Trophoblast cell (in vitro differentiated cells and primary cell): ENCODE results near the gene TAOK3.

Experiments used
- DNase-seq, 2 donors: peaks; one replicate each; pipeline ENCODE4 v3.0.0-alpha.2; 2016
- H2AFZ ChIP-seq: 2 replicates; pipeline ENCODE4 v1.6.1; 2013; ENCODE audit warnings: low read length, moderate library complexity, mild to moderate bottlenecking; ENCODE audit not compliant: insufficient read depth, poor library complexity
- H2AK5ac ChIP-seq: 2 replicates; pipeline ENCODE4 v1.6.1; 2013; ENCODE audit warnings: mild to moderate bottlenecking, low read length
- H2BK120ac ChIP-seq: 2 replicates; pipeline ENCODE4 v1.6.1; 2013; ENCODE audit warnings: low read length, mild to moderate bottlenecking, moderate library complexity; ENCODE audit not compliant: insufficient read depth, poor library complexity
- H2BK12ac ChIP-seq: 2 replicates; pipeline ENCODE4 v1.6.1; 2013; ENCODE audit warnings: mild to moderate bottlenecking, low read length, moderate library complexity
- H2BK5ac ChIP-seq: 2 replicates; pipeline ENCODE4 v1.6.1; 2013; ENCODE audit warnings: low read length, low read depth, moderate library complexity, mild to moderate bottlenecking; ENCODE audit not compliant: poor library complexity
- H3K14ac ChIP-seq: 2 replicates; pipeline ENCODE4 v1.6.1; 2013; ENCODE audit warnings: mild to moderate bottlenecking, low read length
- H3K18ac ChIP-seq: 2 replicates; pipeline ENCODE4 v1.6.1; 2013; ENCODE audit warnings: mild to moderate bottlenecking, low read length
- H3K23ac ChIP-seq: 2 replicates; pipeline ENCODE4 v1.6.1; 2013; ENCODE audit warnings: low read length
- H3K27ac ChIP-seq: 2 replicates; pipeline ENCODE4 v1.5.1; 2013; ENCODE audit warnings: low read depth, mild to moderate bottlenecking, inconsistent platforms, low read length, moderate library complexity
- H3K27me3 ChIP-seq: 2 replicates; pipeline ENCODE4 v1.6.1; 2013; ENCODE audit warnings: inconsistent platforms, mild to moderate bottlenecking, low read length, moderate library complexity; ENCODE audit not compliant: insufficient read depth
- H3K36me3 ChIP-seq, 2 experiments: 1 replicate in 1 of 2; 2 replicates in 1 of 2; pipeline ENCODE4 v1.6.1; 2013; ENCODE audit warnings: low read length in 2 of 2, mild to moderate bottlenecking in 2 of 2, moderate library complexity in 1 of 2; ENCODE audit not compliant: insufficient read depth in 2 of 2, control insufficient read depth in 1 of 2
- H3K4ac ChIP-seq: 2 replicates; pipeline ENCODE4 v1.6.1; 2013; ENCODE audit warnings: low read depth, mild to moderate bottlenecking, low read length, moderate library complexity
- H3K4me1 ChIP-seq, 2 experiments: 1 replicate in 1 of 2; 2 replicates in 1 of 2; pipeline ENCODE4 v1.6.1; 2013; ENCODE audit warnings: low read length in 2 of 2, mild to moderate bottlenecking in 2 of 2, moderate library complexity in 1 of 2; ENCODE audit not compliant: insufficient read depth in 2 of 2, control insufficient read depth in 1 of 2
- H3K4me2 ChIP-seq: 2 replicates; pipeline ENCODE4 v1.6.1; 2013; ENCODE audit warnings: inconsistent platforms, mild to moderate bottlenecking, low read length, moderate library complexity
- H3K4me3 ChIP-seq: 2 replicates; pipeline ENCODE4 v1.5.1; 2013; ENCODE audit warnings: mild to moderate bottlenecking, low read depth, low read length, inconsistent platforms
- H3K79me1 ChIP-seq: one replicate; pipeline ENCODE4 v1.6.1; 2013; ENCODE audit warnings: low read length
- H3K79me2 ChIP-seq: 2 replicates; pipeline ENCODE4 v1.6.1; 2013; ENCODE audit warnings: low read length, mild to moderate bottlenecking; ENCODE audit not compliant: control insufficient read depth, insufficient read depth, poor library complexity
- H3K9ac ChIP-seq: 2 replicates; pipeline ENCODE4 v1.6.1; 2013; ENCODE audit warnings: mild to moderate bottlenecking, low read length
- H3K9me3 ChIP-seq: 2 replicates; pipeline ENCODE4 v1.6.1; 2013; ENCODE audit warnings: low read depth, mild to moderate bottlenecking, control low read depth, inconsistent platforms, low read length; ENCODE audit not compliant: insufficient read depth
- H4K12ac ChIP-seq: 2 replicates; pipeline ENCODE4 v1.6.1; 2013; ENCODE audit warnings: low read depth, mild to moderate bottlenecking, low read length, moderate library complexity
- H4K8ac ChIP-seq: 2 replicates; pipeline ENCODE4 v1.6.1; 2013; ENCODE audit warnings: low read depth, mild to moderate bottlenecking, low read length, moderate library complexity
- H4K91ac ChIP-seq: one replicate; pipeline ENCODE4 v1.6.1; 2013; ENCODE audit warnings: low read depth, mild to moderate bottlenecking, low read length, moderate library complexity
- WGBS: extraction: QIAGEN DNeasy Blood & Tissue Kit; methylation state at CpG from one replicate; pipeline ENCODE4 v1.1.7; 2013; ENCODE audit warnings: missing lambda C conversion rate; ENCODE audit not compliant: insufficient read length, insufficient coverage; ENCODE audit errors: extremely low coverage; 5-methylcytosine and 5-hydroxymethylcytosine counted together

Gene TAOK3

GRCh38 chr12:118107694-118108093 lies 265.0 kb downstream of the TAOK3 start:
- no peak overlapping the region for H2AK5ac ChIP-seq
- no peak overlapping the region for H3K9ac ChIP-seq
- H2BK120ac ChIP-seq: no peak overlapping the region
- no CpG with 5 or more reads among the region's 8 CpGs for WGBS
- peaks cover 2 to 6% of the 10 kb centered on the region in 2 experiments for H3K4me1 ChIP-seq
- no peak overlapping the region for H2BK5ac ChIP-seq
- H3K18ac ChIP-seq: no peak overlapping the region
- peaks cover 11% of the 10 kb centered on the region for H3K79me1 ChIP-seq
- DNase-seq: no peak
- H4K91ac ChIP-seq: no peak overlapping the region
- H4K12ac ChIP-seq: no peak overlapping the region
- H3K9me3 ChIP-seq: no peaks in the 10 kb centered on the region
- H2BK12ac ChIP-seq: no peak overlapping the region
- no peak overlapping the region for H2AFZ ChIP-seq
- peaks cover 6% of the 10 kb centered on the region for H3K79me2 ChIP-seq
- H3K4me2 ChIP-seq: no peak overlapping the region
- H3K4me3 ChIP-seq: no peak overlapping the region
- H4K8ac ChIP-seq: no peak overlapping the region
- no peak overlapping the region for H3K27ac ChIP-seq
- H3K4ac ChIP-seq: no peak overlapping the region
- H3K36me3 ChIP-seq: no peaks in the 10 kb centered on the region
- H3K14ac ChIP-seq: no peak overlapping the region
- H3K27me3 ChIP-seq: no peaks in the 10 kb centered on the region
- no peak overlapping the region for H3K23ac ChIP-seq

- Histone ChIP-seq H3K23ac (no peak overlapping the region), H3K4me3 (no peak overlapping the region), H2AFZ (no peak overlapping the region), H3K27me3 (no peaks in the 10 kb centered on the region), H2AK5ac (no peak overlapping the region), H3K4ac (no peak overlapping the region), H3K4me1 (peaks cover 8 to 11% of the 10 kb centered on the region in 2 experiments), H3K79me2 (peaks cover 6% of the 10 kb centered on the region), H3K4me2 (no peak overlapping the region), H3K79me1 (peaks cover 11% of the 10 kb centered on the region), H3K36me3 (no peaks in the 10 kb centered on the region), H2BK120ac (no peak overlapping the region), H3K9ac (no peak overlapping the region), H4K8ac (no peak overlapping the region), H3K27ac (no peak overlapping the region), H3K14ac (no peak overlapping the region), H2BK5ac (no peak overlapping the region), H2BK12ac (no peak overlapping the region), H3K9me3 (no peaks in the 10 kb centered on the region), H3K18ac (no peak overlapping the region), H4K91ac (no peak overlapping the region), H4K12ac (no peak overlapping the region)
- DNase-seq: peak; percentile 77 to 82
- WGBS: no CpG with 5 or more reads among the region's 4 CpGs
Measured at GRCh38 chr12:118107011-118107410, 265.7 kb downstream of the TAOK3 start.

- Histone ChIP-seq H3K27me3 (no peaks in the 10 kb centered on the region), H3K9ac (peak within 1 kb of the TSS; percentile 87), H3K27ac (peak within 1 kb of the TSS; percentile 70), H4K91ac (peak within 1 kb of the TSS; percentile 86), H3K4me2 (peak within 1 kb of the TSS; percentile 97), H2BK12ac (peak within 1 kb of the TSS; percentile 77), H2BK120ac (peak within 1 kb of the TSS; percentile 82), H4K12ac (peak within 1 kb of the TSS; percentile 90), H2AFZ (peak within 1 kb of the TSS; percentile 95), H2BK5ac (peak within 1 kb of the TSS; percentile 83), H3K4ac (peak within 1 kb of the TSS; percentile 64), H3K14ac (peak within 1 kb of the TSS; percentile 83), H3K36me3 (no peaks in the 10 kb centered on the region), H3K79me1 (peaks cover 11% of the 10 kb centered on the region), H3K4me1 (peaks cover 12 to 16% of the 10 kb centered on the region in 2 experiments), H3K18ac (peak within 1 kb of the TSS; percentile 92), H3K23ac (no peak within 1 kb of the TSS), H4K8ac (peak within 1 kb of the TSS; percentile 86), H3K9me3 (no peaks in the 10 kb centered on the region), H3K4me3 (peak within 1 kb of the TSS; percentile 80), H2AK5ac (peak within 1 kb of the TSS; percentile 41), H3K79me2 (peaks cover 6% of the 10 kb centered on the region)
- no CpG with 5 or more reads among the region's 75 CpGs for WGBS
- DNase-seq: peak; percentile 86 to 89
Measured at GRCh38 chr12:118103601-118104382, 268.9 kb downstream of the TAOK3 start, which contains the start of gene VSIG10. TSS of gene VSIG10 (minus strand) at chr12:118104011. CDS start at chr12:118103671, 340 bp downstream.

- Histone ChIP-seq H3K4ac (peak overlapping the region; percentile 64), H3K23ac (no peak overlapping the region), H3K27me3 (no peaks in the 10 kb centered on the region), H3K79me1 (peaks cover 11% of the 10 kb centered on the region), H3K79me2 (peaks cover 6% of the 10 kb centered on the region), H2BK120ac (peak overlapping the region; percentile 82), H3K9ac (peak overlapping the region; percentile 87), H4K91ac (peak overlapping the region; percentile 86), H2BK12ac (peak overlapping the region; percentile 77), H2AK5ac (peak overlapping the region; percentile 41), H3K27ac (peak overlapping the region; percentile 70), H2AFZ (peak overlapping the region; percentile 90), H4K12ac (peak overlapping the region; percentile 90), H3K14ac (peak overlapping the region; percentile 83), H2BK5ac (peak overlapping the region; percentile 83), H3K4me3 (peak overlapping the region; percentile 80), H3K36me3 (no peaks in the 10 kb centered on the region), H3K9me3 (no peaks in the 10 kb centered on the region), H3K4me1 (peaks cover 17 to 20% of the 10 kb centered on the region in 2 experiments), H3K18ac (peak overlapping the region; percentile 92), H4K8ac (peak overlapping the region; percentile 86), H3K4me2 (peak overlapping the region; percentile 97)
- WGBS: no CpG with 5 or more reads among the region's 32 CpGs
- peak in 1 of 2 donors; percentile 50 for DNase-seq
Measured at GRCh38 chr12:118103201-118103600, 269.5 kb downstream of the TAOK3 start.
